Fibroblast of upper back skin (primary cell): ENCODE data around the gene PYGO2.

Experiments used
- DNase-seq: peaks from one replicate; pipeline ENCODE4 v3.0.0-alpha.2; 2013

The PYGO2 gene, protein sequence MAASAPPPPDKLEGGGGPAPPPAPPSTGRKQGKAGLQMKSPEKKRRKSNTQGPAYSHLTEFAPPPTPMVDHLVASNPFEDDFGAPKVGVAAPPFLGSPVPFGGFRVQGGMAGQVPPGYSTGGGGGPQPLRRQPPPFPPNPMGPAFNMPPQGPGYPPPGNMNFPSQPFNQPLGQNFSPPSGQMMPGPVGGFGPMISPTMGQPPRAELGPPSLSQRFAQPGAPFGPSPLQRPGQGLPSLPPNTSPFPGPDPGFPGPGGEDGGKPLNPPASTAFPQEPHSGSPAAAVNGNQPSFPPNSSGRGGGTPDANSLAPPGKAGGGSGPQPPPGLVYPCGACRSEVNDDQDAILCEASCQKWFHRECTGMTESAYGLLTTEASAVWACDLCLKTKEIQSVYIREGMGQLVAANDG

DNA sequence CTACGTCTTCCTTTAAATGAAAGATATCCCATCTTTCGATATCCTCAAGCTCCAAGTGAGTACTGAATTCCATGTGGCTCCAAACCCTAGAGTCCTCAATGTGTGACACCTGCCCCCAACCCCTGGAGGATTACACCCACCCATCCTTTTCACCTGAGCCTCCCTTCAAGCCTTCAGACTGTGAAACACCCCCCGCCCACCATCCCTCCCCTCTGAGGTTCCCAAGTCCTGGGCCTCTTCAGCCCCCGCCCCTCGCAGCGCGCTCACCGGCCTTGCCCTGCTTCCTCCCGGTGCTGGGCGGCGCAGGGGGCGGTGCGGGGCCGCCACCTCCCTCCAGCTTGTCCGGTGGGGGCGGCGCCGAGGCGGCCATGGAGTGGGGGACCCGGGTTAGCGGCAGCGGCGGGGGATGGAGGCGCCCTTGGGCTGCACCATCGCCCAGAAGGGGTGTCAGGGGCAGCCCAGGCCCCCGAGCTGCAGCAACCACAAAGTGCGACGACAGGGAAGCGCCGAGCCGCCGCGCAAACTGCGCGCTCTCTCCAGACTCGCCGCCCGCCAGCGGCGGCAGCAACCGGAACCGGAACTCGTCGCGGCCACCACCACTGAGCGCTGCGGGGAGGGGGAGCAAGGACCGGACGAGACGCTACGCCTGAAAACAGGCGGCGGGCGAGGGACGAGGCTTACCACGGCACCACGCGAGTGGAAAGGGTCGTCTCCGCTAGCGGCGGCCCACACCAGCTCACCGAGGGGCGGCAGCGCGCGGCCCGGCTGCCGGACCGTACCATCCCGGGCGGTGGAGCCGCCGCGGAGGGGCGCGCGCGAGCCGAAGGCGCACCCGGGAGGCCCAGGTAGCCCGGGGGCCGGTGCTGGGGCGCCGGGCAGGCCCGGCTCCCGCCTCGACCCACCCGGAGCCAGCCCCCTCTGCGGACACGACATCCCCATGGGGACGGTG lies at the start of gene PYGO2:
TSS of gene PYGO2 (minus strand) at position 576 of the 949 bp plus-strand sequence. CDS start at position 370, 206 bp downstream.
- DNase-seq = peak; percentile 70

DNA sequence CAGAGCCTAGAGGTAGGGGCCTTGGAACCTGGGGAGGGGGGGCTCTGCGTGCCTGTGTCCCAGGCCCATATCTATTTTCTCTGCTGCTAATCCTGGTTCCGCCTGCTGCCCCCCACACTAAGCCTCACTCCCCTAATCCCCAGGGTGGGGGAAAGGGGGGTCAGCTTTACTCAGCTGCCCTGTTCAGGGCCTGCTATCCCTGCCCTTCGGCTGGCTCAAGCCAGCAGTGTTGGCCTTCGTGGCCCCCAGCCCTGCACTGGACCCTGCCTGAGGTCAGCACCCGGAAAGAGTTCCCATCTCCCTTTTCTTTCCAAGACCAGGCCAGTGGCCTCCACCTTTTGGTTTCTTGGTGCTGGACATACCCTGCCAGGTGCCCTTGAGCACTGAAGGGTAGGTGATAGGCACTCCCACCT lies 49.4 kb upstream of the PYGO2 start:
- no peak for DNase-seq

DNA sequence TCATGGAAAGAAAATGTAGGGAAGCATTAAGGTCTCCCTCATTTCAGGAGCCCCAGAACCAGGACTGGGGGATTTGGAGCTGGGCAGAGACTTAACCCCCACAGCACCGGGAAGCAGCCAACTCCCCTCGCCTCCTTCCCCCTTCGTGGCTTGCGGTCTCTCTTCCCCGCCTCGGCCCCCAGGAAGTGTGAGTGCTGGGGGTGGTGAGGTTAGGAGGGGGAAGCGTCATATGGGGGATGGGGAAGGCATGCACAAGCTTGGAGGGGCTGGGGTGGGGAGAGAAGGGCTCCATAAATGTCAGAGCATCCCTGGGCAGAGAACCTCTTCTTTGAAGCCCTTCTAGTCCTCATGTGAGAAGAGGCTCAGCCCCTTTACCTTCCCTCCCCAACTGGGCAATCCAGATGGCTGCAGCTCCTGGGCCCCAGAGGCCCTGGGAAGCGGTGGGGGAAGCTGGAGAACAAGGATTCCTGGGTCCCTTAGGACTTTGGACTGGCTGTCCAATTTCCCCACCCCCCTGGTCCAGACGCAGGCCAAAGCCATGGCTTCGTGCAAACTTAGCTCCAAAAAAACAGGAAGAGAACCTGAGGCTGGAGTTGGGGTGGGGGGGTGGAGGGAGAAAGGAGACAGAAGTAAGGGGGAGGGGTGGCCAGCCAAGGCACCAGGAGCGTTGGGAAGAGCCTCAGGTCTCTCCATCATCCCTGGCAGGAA lies 48.8 kb upstream of the PYGO2 start:
- no peak for DNase-seq

DNA sequence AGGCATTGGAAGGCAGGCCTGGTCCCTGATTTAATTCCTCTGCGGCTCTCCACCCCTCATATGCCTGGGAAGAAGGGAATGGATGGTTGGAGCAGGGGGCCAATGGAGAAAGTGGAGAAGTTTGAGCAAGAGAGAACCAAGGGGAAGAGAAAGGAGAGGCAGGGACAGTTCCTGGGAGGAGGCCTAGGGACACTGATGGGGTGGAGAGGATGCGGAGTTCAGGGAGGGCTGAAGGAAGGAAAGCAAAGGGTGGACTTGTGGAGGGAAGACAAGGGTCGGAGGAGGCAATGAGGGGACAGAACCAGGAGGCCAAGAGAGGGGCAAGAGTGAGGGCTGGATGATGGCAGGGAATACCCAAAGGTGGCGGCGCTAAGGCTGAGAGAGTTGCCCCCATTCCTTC lies 48.2 kb upstream of the PYGO2 start:
- DNase-seq = no peak

DNA sequence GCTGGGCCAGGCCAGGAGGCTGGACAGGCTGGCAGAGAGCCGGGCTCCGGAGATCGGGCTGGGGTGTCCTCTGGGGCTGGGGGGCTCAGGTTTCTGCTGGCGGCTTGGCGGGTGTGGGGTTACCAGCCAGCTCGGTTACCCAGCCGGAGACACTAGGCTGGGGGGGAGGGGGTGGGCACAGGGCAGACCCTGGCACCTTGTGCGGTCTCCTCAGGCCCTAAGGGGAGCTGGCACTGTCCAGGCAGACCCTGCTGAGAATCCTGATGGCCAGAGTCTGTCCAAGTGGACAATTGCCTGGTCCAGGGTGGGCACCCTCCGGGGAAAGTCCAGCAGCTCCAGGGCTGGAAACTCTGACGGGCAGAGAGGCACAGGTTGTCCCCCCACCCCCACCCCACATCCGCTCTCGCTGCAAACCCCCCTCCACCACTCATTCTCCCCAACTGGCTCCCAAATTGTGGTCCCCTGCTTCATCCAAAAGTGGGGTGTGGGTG lies 47.7 kb upstream of the PYGO2 start:
- no peak for DNase-seq

DNA sequence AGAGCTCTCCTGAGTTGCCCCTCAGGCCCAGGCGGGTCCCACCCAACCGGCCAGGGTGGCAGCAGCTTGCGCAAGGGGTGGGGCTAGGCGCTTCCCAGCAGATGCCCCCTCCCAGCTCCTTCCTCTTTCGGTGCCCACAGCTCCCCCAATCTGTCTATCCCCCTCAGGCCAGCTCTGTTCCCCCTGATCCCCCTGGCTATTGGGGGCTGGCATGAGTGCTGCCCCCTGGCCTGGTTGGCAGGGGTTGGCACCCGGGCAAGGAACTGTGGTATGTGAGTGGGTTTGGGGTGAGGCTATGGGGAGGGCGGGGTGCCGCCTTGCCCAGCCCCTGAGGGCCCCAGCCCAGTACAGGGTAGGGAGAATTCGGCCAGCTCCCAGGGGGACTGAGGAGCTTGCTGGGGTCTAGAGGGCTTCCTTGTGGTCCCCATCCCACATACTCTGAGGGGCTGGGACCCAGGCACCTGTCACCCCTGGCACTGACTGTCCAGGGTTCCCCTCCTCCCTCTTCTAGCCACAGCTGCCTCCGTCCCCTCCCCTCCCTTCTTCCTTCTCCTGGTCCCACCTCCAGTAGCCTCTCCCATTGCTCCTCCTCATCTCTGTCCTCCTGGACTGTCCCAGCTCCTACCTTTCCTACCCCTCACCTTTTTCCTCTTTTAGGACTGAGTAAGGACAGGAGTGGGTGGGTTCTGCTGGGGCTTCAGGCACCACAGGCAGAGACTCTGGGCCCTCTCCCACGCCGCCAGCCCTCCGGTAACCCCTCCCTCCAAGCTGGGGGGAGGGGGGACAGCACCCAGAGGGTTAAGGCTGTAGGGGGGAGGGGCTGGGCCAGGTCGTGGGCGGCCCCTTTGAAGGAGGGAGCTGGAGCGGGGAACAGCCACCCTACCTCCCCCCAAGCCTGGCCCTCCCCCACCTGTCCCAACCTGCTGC lies 46.7 kb upstream of the PYGO2 start:
- no peak for DNase-seq

DNA sequence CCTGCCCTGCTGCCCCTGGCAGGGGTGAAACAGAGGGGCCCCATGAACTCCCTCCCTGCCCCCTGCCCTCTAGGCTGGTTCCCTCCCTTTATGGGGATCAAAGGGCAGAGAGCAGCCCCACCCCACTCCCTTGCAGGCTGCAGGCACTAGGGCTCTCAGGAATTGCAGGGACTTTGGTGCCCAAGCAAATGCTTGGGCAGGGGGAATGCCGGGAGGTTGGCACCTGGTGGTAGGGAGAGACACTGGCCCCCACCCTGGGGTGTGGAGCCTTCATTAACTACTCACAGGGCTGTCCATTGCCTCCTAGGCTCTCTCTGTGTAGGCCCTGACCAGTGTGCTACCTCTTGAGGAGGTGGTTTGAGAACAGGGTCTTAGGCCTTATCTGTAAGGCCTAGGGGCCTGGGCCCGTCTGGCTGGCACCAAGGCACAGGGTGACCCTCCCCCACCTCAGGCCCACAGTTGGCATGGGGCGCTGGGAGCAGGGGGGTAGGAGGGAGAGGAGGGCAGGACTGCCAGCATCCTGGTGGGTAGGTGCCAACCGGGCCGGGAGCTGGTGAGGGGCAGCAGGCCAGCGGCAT lies 45.8 kb upstream of the PYGO2 start:
- DNase-seq = no peak

DNA sequence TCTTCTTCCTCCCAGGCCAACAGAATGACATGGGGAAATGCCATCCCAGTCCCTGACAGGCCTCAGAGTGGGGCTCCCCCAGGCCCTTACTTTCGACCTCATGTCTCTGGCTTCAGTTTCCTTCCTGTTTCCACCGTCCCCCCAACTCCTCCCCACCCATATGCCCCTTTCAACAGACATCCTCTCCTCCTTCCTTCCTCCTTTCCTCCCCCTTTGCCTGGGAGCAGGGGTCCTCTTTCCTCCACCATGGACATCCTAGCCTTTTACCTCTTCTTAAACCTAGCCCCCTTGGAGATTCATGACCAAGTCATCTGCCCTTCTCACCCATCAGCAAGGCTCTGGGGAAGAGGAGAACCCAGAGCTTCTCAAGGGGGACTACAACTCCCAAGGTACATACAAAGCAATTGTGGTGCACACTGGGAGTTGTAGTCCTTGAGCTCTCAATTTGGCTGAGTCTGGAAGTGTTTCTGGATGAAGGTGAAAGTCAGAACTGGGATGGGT lies 45.1 kb upstream of the PYGO2 start:
- DNase-seq = no peak

DNA sequence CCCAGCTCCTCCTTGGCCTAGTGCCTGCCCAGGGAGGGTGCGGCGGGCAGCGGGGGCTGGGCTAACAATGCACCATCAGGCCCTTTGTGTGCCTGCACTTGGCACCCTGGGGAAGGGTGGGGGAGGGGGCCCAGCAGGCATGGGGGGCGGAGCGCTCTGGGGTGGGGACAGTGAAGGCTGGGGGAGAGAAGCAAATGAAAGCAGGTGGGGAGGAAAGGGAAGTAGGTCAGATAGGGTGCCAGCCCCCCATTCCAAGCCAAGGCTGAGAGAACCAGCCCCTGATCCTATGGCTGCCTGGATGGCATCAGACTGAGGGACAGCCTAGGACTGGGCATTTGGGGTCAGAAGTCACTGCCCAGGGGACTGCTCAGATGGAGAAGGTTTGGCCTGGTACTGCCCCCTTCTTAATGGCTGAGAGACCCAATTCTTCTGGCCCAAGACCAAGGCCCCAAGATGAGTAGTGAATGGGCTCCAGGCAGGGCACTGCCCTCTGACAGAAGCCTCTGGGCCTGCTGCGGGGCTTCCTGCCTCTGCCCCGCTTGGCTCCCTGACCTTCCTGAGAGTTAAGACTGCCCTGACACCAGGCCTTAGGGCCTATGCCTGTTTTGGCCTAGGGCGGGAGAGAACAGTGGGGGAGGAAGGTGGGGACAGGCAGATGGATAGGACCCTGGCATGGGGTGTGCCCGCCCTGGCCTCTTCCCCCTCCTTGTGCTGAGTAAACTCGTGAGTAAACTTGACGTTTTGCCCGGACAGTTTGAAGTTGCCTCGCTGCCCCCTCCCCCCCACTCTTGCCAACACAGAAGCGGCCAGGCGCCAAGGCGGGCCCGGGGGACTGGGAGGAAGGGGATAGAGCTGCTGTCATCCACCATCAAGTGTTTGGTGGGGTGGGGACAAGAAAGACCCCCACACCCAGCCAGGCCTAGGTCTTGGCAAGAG lies 43.8 kb upstream of the PYGO2 start:
- DNase-seq = no peak

DNA sequence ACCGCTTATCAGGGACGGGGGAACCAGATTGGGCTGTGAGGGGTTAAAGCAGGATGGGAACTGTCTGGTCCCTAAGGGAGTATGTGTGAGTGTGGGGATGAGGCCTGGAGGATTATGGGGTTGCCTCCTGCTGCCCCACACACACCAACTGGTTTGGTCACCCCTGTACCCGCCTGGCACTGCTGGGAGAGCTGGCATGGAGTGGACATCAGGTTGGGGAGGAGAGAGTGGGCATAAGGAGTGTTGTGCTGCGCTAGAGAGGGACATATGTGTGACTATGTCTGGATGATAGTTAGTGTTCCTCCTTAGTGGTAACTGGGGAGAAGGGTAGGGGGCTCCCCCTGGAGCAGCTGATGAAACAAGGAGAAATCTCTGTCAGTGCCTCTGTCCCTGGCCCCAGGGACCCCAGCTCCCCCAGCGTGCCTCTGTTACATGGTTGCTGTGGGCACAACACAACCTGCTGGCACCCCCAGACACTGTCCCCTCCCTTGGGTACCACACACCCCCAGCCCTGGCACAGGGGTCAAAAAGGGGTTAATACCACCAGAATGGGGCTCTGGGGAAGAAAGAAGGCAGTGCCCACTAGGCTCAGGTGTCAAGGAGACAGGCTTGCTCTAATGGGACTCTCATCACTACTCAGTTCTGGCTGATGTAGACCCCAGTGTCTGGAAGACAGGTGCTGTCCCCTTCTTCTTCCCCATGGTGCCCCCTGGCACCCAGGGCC lies 42.9 kb upstream of the PYGO2 start:
- DNase-seq = no peak

DNA sequence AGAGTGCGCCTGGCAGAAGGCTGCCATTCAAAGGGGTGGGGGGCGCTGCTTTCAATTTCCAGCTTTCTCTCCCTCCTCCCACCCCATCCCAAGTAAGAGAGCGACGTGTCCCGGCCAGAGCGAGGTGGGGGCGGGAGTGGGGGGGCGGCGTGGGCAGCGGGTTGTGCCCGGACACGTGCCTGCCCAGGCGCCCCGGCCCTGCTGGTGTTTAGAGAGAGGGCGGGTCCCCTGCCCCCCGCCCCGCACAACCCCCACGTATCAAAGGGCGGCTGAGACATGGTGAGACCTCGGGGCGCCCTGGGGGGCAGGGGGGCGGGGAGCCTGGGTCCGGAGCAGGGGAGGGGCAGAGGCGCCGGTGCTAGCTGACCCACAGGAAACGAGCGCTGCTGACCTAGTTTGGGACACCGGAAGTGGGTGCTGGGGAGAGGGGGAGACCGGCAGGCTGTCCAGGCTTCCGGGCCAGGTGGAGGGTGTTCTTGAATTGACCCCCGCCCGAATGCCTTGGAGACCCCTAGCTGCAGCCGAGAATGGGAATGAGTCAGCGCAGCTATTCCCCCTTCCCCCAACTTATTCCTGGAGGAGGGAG lies 42.3 kb upstream of the PYGO2 start:
- peak; percentile 56 for DNase-seq

DNA sequence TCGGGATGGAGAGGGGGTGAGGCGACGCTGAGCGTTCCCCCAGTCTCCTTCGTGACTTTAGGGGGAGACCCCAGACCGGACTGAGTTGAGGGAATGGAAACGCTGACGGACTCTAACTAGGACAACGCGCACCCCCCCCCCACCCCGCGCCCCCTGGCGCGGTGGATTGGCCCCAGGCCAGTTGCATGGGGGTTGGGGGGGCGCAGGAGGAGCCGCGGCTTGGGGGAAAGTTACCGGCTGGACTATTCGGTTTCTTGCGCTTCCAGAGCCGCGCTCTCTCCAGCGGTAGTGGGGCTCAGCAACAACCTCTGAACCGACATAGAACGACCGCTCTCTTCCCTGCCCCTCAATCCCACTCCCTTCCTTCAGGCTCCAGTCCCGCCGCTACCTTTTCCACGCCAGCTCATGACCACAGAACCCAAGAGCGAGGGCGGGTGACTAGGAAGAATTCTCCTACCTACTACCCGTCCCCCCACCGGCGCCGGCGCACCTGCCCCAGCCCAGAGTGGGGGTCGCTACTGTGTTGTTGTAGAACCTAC lies 41.7 kb upstream of the PYGO2 start:
- no peak for DNase-seq

DNA sequence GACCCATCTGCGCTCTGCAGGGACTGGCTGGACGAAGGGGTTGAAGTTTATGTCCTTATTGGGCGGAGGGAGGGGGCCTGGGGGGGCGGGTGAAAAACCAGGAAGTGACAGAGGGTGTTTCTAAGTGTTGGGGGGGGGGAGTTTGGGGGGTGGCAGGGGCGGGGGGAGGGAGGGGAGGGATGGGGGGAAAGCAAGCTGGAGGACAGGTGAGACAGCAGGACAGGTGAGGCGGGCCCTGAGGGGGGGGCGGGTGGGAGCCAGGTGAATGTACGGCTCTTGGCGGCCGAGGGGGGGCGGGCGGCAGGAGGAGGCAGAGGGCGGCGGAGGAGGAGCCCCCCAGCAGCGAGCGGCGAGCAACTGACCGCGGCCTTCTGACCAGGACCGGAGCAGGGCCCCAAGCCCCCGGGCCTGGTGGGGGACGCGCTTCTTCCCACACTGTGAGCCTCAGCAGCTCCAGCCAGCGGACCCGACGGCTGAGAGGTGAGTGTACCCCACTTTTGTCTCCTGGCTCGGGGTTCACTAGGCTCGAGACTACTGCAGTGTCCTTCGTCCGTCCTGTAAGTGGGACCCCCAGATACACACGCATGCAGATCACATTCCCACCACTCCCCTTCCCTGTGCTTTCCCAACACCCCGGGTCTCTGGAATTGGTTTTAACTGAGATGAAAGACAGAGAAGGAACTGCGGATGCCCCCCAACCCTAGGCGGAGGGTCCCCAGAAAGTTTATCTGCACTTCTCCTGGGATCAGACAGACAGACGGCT lies 41.1 kb upstream of the PYGO2 start, which contains the start of gene ZBTB7B:
TSS of gene ZBTB7B (plus strand) at position 339 of the 763 bp plus-strand sequence. CDS start 11,859 bp downstream, outside the sequence.
- no peak for DNase-seq

DNA sequence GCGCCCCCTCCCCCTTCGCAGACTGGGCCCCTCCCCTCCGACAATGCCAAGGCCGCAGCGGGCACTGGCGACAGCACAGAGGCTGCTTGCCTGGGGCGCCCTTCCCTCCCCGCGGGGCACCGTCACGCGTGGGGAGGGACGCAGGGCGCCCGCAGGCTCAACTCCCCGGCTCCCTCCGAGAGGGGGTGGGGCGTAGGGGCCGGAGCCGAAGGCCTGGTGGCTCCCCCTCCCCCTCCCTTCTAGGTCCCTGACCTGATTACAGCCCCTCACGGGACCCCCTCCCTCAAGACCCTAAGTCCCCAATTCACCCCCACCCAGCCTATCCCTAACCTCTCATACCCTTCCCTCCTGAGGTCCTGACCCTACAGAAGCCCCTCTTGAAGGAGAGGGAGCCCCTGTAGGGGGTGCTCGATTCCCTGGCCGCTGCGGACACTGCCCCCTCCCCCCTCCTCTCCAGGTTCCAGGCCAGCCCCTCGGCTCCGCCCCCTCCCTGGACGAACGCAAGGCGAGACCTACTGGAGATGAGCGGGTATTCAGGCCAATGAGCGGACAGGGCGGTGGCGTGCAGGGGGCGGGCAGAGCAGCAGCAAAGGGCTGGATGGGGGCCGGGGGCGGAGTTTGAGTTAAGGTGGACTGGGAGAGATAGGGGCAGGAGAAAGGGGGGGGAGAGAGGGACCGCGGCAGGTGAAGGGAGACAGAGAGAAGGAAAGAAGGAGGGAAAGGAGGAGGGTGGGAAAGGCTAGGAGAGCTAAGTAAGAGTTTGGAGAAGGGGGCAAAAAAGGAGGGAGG lies 40.3 kb upstream of the PYGO2 start:
- DNase-seq = peak; percentile 99

DNA sequence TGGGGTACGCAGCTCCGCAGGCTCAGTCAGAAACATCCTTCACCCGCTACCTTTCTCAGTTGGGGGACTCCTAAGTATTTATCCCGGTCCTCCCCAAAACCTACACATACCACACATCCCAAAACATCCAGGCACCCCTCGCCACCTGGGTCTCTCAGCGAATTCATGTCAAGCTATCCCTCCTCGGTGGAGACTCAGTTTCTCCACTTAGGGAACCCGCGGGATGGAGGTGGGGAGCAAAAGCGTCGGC lies 39.8 kb upstream of the PYGO2 start:
- no peak for DNase-seq

DNA sequence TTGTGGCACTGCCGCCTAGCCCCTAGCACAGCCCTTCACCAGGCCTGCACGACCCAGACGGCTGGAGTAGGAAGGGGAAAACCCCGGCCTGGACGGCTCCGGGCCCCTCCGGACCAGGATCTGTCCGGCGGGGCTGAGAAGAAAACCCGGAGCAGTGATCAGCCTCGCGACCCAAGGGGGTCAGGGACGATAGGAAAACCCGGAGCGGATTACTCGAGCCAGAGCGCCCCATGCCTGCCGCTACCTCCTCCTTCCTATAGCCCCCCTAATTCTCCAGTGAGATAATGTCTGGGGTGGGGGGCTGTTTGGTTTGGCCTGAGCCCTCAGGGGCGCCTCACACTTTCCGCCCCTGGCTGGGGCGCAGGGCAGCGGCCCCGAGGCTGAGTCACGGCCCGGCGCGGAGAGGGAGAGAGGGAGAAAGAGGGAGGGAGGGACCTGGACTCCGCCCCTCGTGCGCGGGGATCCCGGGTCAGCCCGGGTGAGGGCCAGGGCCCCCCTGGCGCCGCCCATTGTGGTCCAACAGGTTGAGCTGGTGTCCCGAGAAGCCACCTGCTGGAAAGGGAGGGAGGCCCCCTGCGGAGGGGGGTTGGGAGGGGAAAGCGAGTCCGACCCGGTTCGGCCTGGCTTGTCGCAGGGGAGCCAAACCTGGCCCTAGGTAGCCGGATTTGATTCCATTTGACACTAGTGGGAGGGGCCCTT lies 39.3 kb upstream of the PYGO2 start:
- DNase-seq = peak; percentile 81

DNA sequence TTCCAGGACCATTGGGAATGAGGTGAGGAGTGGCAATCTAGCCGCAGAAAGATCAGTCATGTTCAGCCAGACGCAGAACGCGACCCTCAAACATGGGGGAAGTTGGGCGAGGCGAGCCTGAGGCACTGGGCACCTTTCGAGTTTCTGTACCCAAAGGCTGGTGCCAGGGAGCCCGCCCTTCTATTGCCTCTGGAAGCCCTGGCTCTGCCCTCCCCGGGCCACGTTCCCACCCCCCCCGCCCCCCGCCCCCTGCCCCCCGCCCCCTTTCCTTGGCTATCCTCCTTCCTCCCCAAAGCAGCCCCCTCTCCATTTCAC lies 38.8 kb upstream of the PYGO2 start:
- no peak for DNase-seq
